GM19328 (cell line): ENCODE data around the gene ZNF283.

ENCODE experiments used
- ATAC-seq: cut with Tn5 transposase; IDR thresholded peaks from one replicate; pipeline ENCODE4 v1.9.1; 2021; ENCODE audit warnings: mild to moderate bottlenecking, moderate library complexity; ENCODE audit not compliant: unreplicated experiment

ZNF283 gene

DNA sequence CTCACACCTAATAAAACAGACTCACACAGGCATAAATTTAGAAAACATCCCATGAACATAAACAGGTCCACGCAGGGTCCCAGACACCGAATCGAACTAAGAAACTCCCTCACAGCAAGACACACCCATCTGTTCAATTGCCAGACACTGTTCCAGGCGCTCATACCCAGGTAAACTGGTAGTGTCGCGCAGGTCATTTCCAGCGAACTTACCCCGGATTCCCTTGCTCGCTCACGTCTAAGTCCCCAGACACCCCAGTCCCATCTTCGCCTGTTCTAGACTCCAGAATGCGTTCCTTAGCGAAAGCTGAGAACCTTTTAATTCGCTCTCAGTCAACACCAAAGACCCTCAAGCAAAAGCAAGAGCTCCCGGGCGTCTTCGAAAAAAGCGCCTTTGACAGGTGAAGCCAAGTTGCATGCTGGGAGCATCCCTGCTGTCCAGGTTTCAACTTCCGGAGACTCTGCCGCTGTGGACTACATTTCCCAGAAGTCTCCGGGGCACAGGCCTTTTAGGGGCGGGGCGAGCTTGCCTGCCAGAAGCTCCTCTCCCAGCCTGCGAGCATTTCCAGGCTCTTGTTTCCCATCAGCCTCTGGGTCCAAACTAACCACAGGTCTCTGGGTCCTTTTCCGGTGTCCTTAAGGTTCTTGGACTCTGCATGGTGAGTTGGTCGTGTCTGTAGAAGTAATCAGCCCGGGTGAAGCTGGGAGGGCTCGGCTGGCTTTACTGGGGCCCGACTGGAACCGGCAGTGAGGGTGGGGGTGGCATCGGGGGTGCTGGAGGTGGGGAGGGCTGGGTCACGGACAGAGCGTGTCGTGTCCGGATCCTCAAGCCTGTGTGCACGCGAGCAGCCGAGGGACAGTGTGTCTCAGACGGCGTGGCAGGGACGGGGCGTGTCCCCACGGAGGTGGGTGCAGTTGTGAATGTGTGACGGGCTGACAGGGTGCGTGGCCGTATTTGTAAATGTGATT is at the start of gene ZNF283:
TSS of gene ZNF283 (plus strand) at position 535 of the 968 bp plus-strand sequence. CDS start 6,184 bp downstream, outside the sequence.
- ATAC-seq = peak; percentile 69

DNA sequence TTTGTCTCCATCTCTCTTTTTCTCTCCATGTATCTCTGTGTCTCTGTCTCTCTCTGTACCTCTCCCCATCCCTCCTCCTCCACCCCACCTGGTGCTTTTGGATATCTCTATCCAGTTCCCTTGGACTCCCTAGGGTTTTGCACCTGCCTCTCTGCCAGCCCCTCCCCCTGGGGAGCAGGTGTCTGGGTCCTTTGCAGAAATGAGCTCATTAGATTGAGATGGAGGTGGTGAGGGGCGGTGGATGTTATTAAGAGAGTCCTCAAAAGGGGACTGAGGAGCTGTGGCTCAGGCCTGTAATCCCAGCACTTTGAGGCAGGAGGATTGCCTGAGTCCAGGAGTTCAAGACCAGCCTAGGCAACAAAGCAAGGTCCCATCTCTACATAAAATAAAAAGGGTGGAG is 48.5 kb upstream of the ZNF283 start:
- ATAC-seq = no peak

GRCh38 chr19:43779147-43779819 is 47.8 kb upstream of the ZNF283 start:
- no peak for ATAC-seq

DNA sequence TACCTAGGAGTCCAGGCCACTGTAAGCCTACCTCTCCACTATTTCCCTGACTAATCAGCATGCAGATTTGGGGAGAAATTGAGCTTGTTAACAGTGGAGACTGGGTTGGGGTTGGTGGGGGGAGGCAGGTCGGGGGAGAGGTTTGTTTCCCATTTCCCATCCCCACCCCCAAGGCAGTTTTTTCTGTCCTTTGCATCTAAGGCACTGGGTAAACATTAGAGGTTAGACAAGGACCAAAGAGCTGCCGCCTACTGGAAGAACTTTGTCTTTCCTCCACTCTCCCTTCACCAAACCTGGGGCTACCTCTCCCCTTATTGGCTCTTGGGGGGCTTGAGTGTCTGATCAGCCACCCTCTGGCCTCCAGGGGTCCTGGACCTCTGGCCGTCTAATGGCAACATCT is 47.3 kb upstream of the ZNF283 start:
- ATAC-seq = no peak

DNA sequence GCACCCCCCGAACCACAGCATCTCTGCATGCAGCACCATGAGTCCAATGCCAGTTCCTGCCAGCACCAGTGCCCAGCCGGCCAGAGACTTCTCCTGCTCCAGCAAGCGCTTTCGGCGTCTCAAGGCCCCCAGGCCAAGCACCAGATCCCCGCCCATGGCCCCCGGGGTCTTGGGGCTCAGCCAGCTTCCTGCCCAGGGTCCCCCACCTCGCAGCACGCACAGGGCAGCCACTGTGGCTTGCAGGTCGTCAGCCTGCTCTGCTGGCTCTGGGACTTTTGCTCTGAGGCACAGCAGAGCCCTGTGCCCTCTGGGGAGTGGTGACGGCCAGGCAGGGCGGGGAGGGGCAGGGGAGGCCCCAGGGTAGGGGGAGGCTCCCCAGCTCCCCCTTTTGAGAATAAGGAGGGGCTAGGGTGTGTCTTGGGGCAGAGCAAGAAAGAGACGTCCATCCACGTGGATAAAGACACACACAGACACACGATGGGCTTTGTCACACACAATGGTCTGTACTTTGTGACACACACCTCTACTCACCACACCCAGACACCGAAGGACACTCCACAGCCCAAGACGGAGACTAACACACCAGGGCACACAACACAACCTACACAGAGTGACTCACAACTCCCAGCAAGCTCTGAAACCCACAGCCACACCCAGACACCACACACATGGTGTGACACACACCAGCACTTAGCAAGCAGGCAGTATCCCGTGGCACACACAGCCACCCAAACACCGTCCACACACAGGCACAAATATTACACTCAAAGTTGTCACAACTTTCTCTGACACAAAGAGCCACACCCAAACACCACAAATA is 46.2 kb upstream of the ZNF283 start, which contains the start of gene KCNN4:
TSS of gene KCNN4 (minus strand) at position 268 of the 820 bp plus-strand sequence. CDS start at position 156, 112 bp downstream.
- no peak for ATAC-seq

DNA sequence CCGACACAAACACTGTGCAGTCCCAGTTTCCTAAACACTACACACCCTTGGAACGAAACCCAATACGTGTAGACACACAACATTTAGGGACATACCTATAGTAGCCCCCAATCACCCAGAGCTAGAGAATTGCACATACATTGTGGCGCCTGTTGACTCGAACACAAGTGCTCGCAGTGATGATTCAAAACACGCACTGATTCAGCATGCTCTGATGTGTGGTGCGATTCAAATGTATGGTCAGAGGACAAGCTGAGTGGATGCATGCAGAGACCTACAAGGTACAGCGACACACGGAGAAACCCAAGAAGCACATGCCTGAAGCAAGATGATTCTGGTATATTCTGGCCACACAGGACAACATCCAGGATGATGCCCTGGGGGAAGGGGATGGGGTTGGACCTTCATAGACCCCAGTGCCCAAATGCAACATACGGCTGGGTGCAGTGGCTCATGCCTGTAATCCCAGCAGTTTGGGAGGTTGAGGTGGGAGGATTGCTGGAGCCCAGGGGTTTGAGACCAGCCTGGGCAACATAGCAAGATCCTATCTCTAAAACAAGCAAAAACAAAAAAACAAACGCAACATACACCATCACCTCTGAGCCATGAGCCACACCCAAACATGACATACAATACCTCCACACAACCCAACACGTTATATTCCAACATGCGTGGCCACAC is 45.4 kb upstream of the ZNF283 start:
- ATAC-seq = no peak

DNA sequence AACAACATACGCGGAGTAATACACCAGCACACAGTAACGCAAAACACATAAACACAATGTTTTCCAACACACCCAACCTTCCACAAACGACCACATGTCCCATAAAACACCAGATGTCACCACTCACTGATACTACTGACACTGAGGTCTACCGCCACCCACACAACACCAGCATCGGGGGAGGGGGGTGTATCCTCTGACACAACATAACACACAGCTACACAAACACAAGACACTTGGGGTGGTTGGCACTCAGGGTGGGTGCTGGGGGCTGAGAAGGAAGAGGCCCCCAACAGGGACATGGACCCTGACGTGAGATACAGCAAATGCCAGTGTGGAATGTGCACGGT is 44.8 kb upstream of the ZNF283 start:
- no peak for ATAC-seq

GRCh38 chr19:43782689-43783231 is 44.4 kb upstream of the ZNF283 start:
- ATAC-seq = no peak

DNA sequence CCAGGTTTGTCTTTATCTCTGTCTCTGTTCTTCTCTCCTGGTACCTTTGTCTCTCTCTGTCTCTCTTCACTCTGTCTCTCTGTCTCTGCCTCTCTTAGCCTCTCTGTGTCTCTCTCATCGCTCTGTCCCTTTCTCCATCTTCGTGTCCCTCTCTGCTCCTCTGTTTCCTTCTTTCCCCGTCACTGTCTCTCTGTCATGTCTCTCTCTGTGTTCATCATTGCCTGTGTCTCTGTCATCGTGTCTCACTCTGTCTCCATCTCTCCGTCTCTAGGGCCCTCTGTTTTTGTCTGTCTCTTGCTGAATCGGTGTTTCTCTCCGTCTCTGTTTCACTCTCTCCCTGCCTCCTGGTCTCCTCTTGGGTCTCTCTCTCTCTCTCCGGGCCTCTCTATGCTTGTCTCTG is 43.5 kb upstream of the ZNF283 start:
- ATAC-seq = no peak

DNA sequence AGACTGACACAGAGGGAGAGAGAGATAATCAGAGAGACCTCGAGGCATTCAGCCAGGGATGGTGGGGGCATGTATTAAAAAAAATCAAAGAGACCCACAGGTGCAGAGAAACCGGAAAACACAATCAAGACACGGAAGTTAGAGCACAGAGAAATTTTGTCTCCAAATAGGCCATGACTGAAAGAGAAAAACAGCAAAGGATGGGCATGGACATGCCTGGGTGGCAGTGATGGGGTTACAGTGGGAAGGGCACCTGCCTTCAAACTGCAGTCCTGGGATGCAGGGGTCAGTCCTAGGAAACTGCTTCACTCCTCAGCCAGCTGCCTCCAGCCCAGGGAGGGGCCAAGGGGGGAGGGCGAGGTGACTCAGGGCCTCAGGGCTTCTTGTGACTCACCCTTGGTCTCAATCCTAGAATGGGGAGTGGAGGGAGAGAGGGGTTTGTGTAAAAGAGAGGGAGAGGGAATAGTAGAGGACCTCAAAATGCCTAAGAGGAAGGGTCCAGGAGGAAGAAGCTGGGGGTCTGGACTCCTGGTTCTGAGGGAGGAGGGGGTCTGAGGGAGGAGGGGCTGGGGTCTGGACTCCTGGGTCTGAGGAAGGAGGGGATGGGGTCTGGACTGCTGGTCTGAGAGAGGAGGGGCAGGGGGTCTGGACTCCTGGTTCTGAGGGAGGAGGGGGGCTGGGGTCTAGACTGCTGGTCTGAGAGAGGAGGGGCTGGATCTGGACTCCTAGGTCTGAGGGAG is 42.7 kb upstream of the ZNF283 start:
- no peak for ATAC-seq

GRCh38 chr19:43784981-43785808 is 41.9 kb upstream of the ZNF283 start:
- no peak for ATAC-seq

GRCh38 chr19:43786665-43787064 is 40.5 kb upstream of the ZNF283 start:
- ATAC-seq = no peak

GRCh38 chr19:43789029-43789428 is 38.1 kb upstream of the ZNF283 start:
- ATAC-seq = no peak

DNA sequence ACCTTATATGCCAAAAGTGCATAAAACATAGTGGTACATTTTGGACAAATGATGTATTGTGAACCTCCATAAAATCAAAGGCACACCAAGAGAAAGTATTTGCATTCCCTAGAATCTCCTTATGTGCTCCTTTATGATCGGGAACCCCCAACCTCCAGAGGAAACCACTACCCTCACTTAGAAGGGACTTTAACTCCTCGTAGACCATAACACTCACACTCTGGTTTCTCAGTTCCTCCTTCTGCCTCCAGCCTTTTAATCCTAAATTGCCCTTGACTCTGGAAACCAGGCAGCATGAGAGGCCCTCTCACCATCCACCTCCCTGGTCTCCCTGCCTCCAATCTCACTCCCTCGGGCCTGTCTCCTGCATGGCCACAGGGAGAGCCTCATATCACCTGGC is 36.5 kb upstream of the ZNF283 start:
- no peak for ATAC-seq

- no peak for ATAC-seq
These were observed 30.0 kb upstream of the ZNF283 start for GRCh38 chr19:43797118-43797517.

- no peak for ATAC-seq
These were observed 29.6 kb upstream of the ZNF283 start for GRCh38 chr19:43797556-43797955.

GRCh38 chr19:43798026-43798545 is 29.0 kb upstream of the ZNF283 start:
- no peak for ATAC-seq
